Gastrocnemius medialis (tissue), 4 donors: ENCODE measurements around the gene ADRB2. TPM values are rescaled to one million over a fixed set of nuclear protein-coding genes. Genes with fewer than 3 reads are reported as not detected.
"Not testable (repeated sequence)": the region's sequence is repeated elsewhere in the genome, so short reads cannot be mapped to it uniquely, and the experiment has no call there.

Experiments used
- ATAC-seq, 2 donors: fragments of 150-250 bp; one replicate each; pipeline ENCODE4 v1.9.1; 2016
- DNase-seq, 2 donors: peaks; one replicate each; pipeline ENCODE4 v3.0.0-alpha.2; 2019
- H3K27ac ChIP-seq, 4 donors: fragments of 200-600 bp; sonication (generic); 1 replicate in 1 of 4; 2 replicates in 3 of 4; pipeline ENCODE4 v1.5.1; 2016 to 2018; ENCODE audit warnings: mild to moderate bottlenecking in 2 of 4, moderate library complexity in 1 of 4
- H3K27me3 ChIP-seq, 3 donors: fragments of 200-600 bp; sonication (generic) in 2 of 3; 1 replicate in 1 of 3; 2 replicates in 2 of 3; pipeline versions ENCODE4 v1.5.1 to v1.6.0; 2016 to 2019; ENCODE audit warnings: mild to moderate bottlenecking in 1 of 3, moderate library complexity in 1 of 3
- H3K36me3 ChIP-seq, 2 donors: fragments of 200-600 bp; sonication (generic) in 1 of 2; one replicate each; pipeline ENCODE4 v1.5.1; 2017 to 2018
- H3K4me1 ChIP-seq, 2 donors: fragments of 200-600 bp; sonication (generic) in 1 of 2; one replicate each; pipeline ENCODE4 v1.5.1; 2016 to 2017; ENCODE audit warnings: mild to moderate bottlenecking in 2 of 2
- H3K4me3 ChIP-seq, 4 donors: fragments of 200-600 bp; sonication (generic) in 3 of 4; 1 replicate in 1 of 4; 2 replicates in 3 of 4; pipeline ENCODE4 v1.5.1; 2016 to 2019; ENCODE audit warnings: mild to moderate bottlenecking in 2 of 4
- H3K9me3 ChIP-seq, 3 donors: fragments of 200-600 bp; sonication (generic) in 2 of 3; 1 replicate in 1 of 3; 2 replicates in 2 of 3; pipeline ENCODE4 v1.5.1; 2016 to 2019
- CTCF ChIP-seq, 5 experiments: fragments of 450-650 bp in 3 of 5; fragments of 200-600 bp in 2 of 5; sonication (generic) in 2 of 5; IDR thresholded peaks in 4 of 5; conservative IDR thresholded peaks in 1 of 5; 1 replicate in 4 of 5; 2 replicates in 1 of 5; pipeline ENCODE4 v1.5.1; 2016 to 2019; ENCODE audit warnings: antibody characterized with exemption in 5 of 5, mild to moderate bottlenecking in 3 of 5, moderate library complexity in 3 of 5
- POLR2A ChIP-seq, 2 donors: fragments of 450-650 bp; IDR thresholded peaks; one replicate each; pipeline ENCODE4 v1.6.1; 2017; ENCODE audit warnings: antibody characterized with exemption in 2 of 2, mild to moderate bottlenecking in 2 of 2, moderate library complexity in 2 of 2
- in situ Hi-C, 4 donors: fragments of 200-750 bp; cut with MboI; loops; one replicate each; pipeline versions ENCODE4 v1.15.0 to v1.8.0; 2017; ENCODE audit warnings: low sequenced_read_pairs in 4 of 4
- intact Hi-C: fragments of 100-400 bp; cut with DNase I; formaldehyde crosslinking; loops from one replicate; pipeline ENCODE4 v1.15.1; 2023; ENCODE audit warnings: low total_unique reads
- total RNA-seq, 4 donors: library from RNA; depleted of rRNA; stranded (reverse); fragments of >200 nt; gene quantifications; one replicate each; pipeline versions ENCODE4 v1.1.0 to v1.2.3, GENCODE V29; 2016

ADRB2 gene
- total RNA-seq, 4 donors from 2014 or later = 4.2 to 17.3 (median 6.8) TPM

DNA sequence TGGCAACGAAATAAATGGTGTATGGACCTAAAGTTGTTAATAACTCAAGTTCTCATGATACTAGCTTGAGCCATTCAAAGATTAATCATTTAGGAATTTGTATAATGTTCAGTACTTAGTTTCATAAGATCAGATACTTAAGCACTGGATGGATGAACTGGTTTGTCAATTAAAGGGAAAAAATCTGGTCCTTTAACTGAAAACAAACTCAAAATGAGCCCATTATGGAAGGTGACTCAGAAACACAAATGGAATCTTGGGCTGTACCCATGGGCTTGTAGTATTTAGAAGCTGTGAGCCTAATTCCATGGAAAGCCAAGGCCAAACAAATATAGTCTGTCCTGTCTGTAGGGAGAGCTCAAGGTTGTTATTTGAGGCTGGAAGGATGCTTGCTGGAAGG, 27.6 kb upstream of the ADRB2 start:
- TF ChIP-seq POLR2A (IDR thresholded peaks at IDR 0.05) (no peak), CTCF (IDR thresholded peaks at IDR 0.05 in 4 of 5, conservative IDR thresholded peaks at IDR 0.05 in 1 of 5) (no peak)
- in situ Hi-C loops = no loop called here
- H3K27me3 ChIP-seq = no peaks in the 10 kb centered on the region
- no peak overlapping the region for H3K27ac ChIP-seq
- ATAC-seq = no peak
- no peaks in the 10 kb centered on the region for H3K4me1 ChIP-seq
- intact Hi-C loops = no loop called here
- H3K4me3 ChIP-seq = no peak overlapping the region
- H3K36me3 ChIP-seq = no peaks in the 10 kb centered on the region
- no peak for DNase-seq
- no peaks in the 10 kb centered on the region for H3K9me3 ChIP-seq

DNA sequence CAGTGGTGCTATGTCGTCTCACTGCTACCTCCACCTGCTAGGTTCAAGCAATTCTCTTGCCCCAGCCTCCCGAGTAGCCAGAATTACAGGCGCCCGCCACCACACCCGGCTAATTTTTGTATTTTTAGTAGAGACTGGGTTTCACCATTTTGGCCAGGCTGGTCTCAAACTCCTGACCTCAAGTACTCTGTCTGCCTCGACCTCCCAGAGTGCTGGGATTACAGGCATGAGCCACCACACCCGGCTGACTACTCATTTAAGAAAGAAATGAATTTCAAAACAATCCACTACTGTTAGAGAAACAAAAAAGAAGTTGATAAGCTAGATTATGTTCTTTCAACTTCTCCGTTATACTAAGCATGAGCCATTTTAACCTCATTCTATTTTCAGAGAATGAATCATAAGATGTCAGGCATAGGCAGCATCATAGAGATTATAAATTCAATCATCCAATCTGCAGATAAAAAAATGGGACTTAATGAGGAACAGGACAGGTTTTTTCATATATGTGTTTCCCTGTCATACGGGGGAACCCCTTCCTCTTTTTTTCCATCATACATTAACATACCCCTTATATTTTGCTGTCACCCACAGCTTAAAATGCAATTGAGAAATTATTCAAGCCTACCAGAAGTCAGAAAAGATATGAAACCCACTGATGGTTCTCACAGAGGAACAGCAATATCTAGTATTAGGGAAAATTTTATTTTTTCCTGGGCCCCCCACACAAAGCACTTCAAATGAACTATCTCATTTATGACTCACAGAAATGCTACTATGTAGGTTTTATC, 26.5 kb upstream of the ADRB2 start:
- DNase-seq = no peak
- no peaks in the 10 kb centered on the region for H3K36me3 ChIP-seq
- in situ Hi-C loops = no loop called here
- no peak overlapping the region for H3K27ac ChIP-seq
- H3K9me3 ChIP-seq = no peaks in the 10 kb centered on the region
- H3K4me3 ChIP-seq = no peak overlapping the region
- intact Hi-C loops = no loop called here
- peak in 1 of 2 donors; percentile 52 for ATAC-seq
- peaks cover 0 to 1% of the 10 kb centered on the region in 2 donors for H3K4me1 ChIP-seq
- no peaks in the 10 kb centered on the region for H3K27me3 ChIP-seq
- TF ChIP-seq POLR2A (IDR thresholded peaks at IDR 0.05) (no peak), CTCF (IDR thresholded peaks at IDR 0.05 in 4 of 5, conservative IDR thresholded peaks at IDR 0.05 in 1 of 5) (no peak)

GRCh38 chr5:148801682-148802276, 24.6 kb upstream of the ADRB2 start:
- no peaks in the 10 kb centered on the region for H3K36me3 ChIP-seq
- no peak overlapping the region for H3K27ac ChIP-seq
- H3K4me1 ChIP-seq = peaks cover 12 to 13% of the 10 kb centered on the region in 2 donors
- ATAC-seq (no peak), DNase-seq (no peak)
- TF ChIP-seq POLR2A (IDR thresholded peaks at IDR 0.05) (no peak), CTCF (IDR thresholded peaks at IDR 0.05 in 4 of 5, conservative IDR thresholded peaks at IDR 0.05 in 1 of 5) (no peak)
- no peaks in the 10 kb centered on the region for H3K9me3 ChIP-seq
- in situ Hi-C loops (no loop called here), intact Hi-C loops (no loop called here)
- H3K27me3 ChIP-seq = no peaks in the 10 kb centered on the region
- no peak overlapping the region for H3K4me3 ChIP-seq

DNA sequence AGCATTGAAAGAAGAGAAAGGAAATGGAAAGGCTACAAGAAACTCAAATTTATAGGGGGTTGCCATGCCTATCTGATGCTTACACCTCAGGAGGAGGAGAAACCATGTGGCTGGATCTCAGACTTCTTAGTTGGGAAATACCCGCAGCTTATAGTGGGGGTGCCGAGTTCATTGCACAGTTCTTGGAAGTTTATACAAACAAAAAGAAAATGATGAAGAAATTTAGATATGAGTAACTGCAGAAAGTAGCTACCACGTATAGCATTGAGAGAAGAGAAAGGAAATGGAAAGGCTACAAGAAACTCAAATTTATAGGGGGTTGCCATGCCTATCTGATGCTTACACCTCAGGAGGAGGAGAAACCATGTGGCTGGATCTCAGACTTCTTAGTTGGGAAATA, 23.0 kb upstream of the ADRB2 start:
- DNase-seq, H3K36me3 ChIP-seq, intact Hi-C loops, H3K27me3 ChIP-seq, H3K27ac ChIP-seq, H3K9me3 ChIP-seq, in situ Hi-C loops, ATAC-seq, H3K4me3 ChIP-seq: not testable (repeated sequence)
- peaks cover 13 to 16% of the 10 kb centered on the region in 2 donors for H3K4me1 ChIP-seq

DNA sequence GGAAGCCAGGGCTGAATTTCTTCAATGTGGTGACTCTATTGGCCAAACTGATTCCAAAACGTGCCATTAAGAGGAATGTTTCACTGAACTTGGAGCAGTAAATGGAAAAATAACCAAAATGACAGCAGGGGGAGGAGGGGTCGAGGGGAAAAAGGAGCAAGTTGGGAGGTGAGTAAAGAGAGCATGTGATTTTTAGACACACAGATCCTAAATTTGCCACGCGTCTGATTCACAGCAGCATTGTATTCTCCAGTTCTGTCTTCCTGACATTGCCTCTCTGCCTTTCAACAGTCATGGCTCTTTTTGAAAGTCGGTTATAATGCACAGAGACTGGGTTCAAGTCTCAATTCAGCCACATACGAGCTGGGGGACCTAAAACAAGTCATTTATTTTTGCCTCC, 22.0 kb upstream of the ADRB2 start:
- DNase-seq = no peak
- H3K4me3 ChIP-seq = no peak overlapping the region
- H3K27me3 ChIP-seq = no peaks in the 10 kb centered on the region
- H3K27ac ChIP-seq = no peak overlapping the region
- in situ Hi-C loops = no loop called here
- no peaks in the 10 kb centered on the region for H3K9me3 ChIP-seq
- H3K36me3 ChIP-seq = no peaks in the 10 kb centered on the region
- ATAC-seq = no peak
- intact Hi-C loops = no loop called here
- TF ChIP-seq CTCF (IDR thresholded peaks at IDR 0.05 in 4 of 5, conservative IDR thresholded peaks at IDR 0.05 in 1 of 5) = no peak
- TF ChIP-seq POLR2A (IDR thresholded peaks at IDR 0.05) = no peak
- H3K4me1 ChIP-seq = peaks cover 21 to 26% of the 10 kb centered on the region in 2 donors
